ENCODE data around the gene SAMM50.

Gene SAMM50

GRCh38 chr22:44030051-44030701, 74.9 kb downstream of the SAMM50 start:
- in situ Hi-C loops (cut with MboI; ENCODE audit: low sequenced_read_pairs, unreplicated experiment), result no loop called here
- no peak for TF ChIP-seq CTCF (IDR thresholded peaks at IDR 0.05; ENCODE audit: borderline replicate concordance, control extremely low read depth, extremely low read depth, insufficient read depth, missing control alignments)

DNA sequence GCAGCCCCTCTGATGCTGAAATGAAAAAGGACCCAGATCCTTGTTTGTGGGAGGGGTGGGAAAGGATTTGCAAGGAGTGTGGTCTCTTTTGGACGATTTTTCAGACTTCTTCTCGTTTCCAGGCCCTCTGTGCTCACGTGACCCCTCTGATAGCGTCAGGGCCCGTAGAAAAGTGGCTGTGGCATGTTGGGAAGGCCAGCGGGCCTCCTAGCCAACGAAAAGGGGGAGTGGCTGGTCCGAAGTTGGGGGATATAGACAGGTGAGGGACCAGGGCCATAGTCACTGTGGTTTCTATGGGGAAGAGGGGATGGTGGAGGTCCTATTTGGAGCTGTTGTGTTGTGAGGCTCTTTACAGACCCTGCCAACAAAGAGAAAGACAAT, 75.5 kb downstream of the SAMM50 start:
- in situ Hi-C loops (cut with MboI; ENCODE audit: low sequenced_read_pairs, unreplicated experiment), result no loop called here
- DNase-seq (ENCODE audit: low spot score), result no peak
- no peak for TF ChIP-seq CTCF (IDR thresholded peaks at IDR 0.05; ENCODE audit: borderline replicate concordance, control extremely low read depth, extremely low read depth, insufficient read depth, missing control alignments)

More at GRCh38 chr22:44030051-44030701, 74.9 kb downstream of the SAMM50 start:
- no peak for DNase-seq (ENCODE audit: low spot score)

- no peak for DNase-seq (ENCODE audit: low spot score)
- TF ChIP-seq CTCF (IDR thresholded peaks at IDR 0.05; ENCODE audit: borderline replicate concordance, control extremely low read depth, extremely low read depth, insufficient read depth, missing control alignments), result no peak
- in situ Hi-C loops (cut with MboI; ENCODE audit: low sequenced_read_pairs, unreplicated experiment), result no loop called here
Measured at GRCh38 chr22:44031158-44031952, 76.1 kb downstream of the SAMM50 start.

DNA sequence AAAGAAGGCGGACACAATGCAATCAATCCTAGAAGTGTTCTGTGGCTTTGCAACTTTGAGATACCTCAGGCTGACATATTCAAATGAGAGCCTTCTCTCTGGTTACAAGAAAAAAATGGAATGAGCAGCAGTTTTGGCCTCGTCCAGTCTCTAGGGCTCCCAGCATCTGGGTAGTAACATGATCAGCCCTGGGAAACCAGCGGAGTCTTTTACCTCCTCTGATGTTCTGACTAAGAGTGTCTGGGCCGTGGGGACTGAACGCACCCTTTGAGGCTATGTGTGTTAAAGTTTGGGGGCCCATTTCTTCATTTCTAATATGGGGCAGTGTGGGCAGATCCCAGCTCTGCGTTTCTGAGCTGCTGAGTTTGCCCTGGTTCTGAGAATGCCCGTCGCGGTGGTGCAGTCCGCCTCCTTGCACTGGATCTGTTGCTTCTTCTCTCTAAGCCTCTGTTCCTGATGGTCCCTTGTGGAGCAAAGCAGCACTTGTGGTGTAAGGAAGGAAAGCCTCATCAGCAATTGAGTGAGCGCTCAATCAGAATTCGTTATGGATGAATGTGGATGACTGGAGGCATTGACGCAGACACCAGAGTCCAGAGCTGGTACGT, 77.0 kb downstream of the SAMM50 start:
- in situ Hi-C loops (cut with MboI; ENCODE audit: low sequenced_read_pairs, unreplicated experiment), result no loop called here
- TF ChIP-seq CTCF (IDR thresholded peaks at IDR 0.05; ENCODE audit: borderline replicate concordance, control extremely low read depth, extremely low read depth, insufficient read depth, missing control alignments), result no peak
- DNase-seq (ENCODE audit: low spot score), result no peak

DNA sequence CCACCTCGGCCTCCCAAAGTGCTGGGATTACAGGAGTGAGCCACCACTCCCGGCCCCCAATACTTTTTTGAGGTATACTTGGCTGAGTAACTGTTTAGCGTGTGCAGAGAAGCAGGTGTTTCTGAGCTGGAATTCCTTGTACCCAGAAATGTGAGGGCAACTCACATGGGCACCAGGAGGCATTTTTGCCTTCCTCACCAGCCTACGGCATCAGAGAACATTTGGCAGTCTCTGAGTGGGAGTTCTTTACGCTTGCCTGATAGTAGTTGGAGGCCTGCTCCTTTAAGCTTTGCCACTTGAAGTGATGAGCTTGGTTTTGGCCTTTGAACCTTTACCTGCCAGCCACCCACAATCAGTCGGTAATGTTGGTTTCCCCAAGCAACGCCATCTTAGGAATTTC, 78.0 kb downstream of the SAMM50 start:
- in situ Hi-C loops (cut with MboI; ENCODE audit: low sequenced_read_pairs, unreplicated experiment), result no loop called here
- no peak for DNase-seq (ENCODE audit: low spot score)
- no peak for TF ChIP-seq CTCF (IDR thresholded peaks at IDR 0.05; ENCODE audit: borderline replicate concordance, control extremely low read depth, extremely low read depth, insufficient read depth, missing control alignments)

GRCh38 chr22:44033694-44034093, 78.5 kb downstream of the SAMM50 start:
- in situ Hi-C loops (cut with MboI; ENCODE audit: low sequenced_read_pairs, unreplicated experiment), result no loop called here
- no peak for TF ChIP-seq CTCF (IDR thresholded peaks at IDR 0.05; ENCODE audit: borderline replicate concordance, control extremely low read depth, extremely low read depth, insufficient read depth, missing control alignments)
- DNase-seq (ENCODE audit: low spot score), result no peak

Data from GM13976 (cell line).